Renal pelvis (tissue), 4 donors: ENCODE results near the gene PPP1R11. TPM values are rescaled to one million over a fixed set of nuclear protein-coding genes. Genes with fewer than 3 reads are reported as not detected.
"Not testable (repeated sequence)": the region's sequence is repeated elsewhere in the genome, so short reads cannot be mapped to it uniquely, and the experiment has no call there.

Source experiments
- DNase-seq: peaks from one replicate; pipeline ENCODE4 v3.0.0-alpha.2; 2013
- polyA plus RNA-seq, 3 donors: library from polyadenylated mRNA; unstranded; fragments of 120-200 nt; gene quantifications; one replicate each; pipeline ENCODE4 v1.2.1, GENCODE V29; 2013; ENCODE audit not compliant: insufficient read length in 3 of 3

Gene PPP1R11
- polyA plus RNA-seq, 3 donors = 60.5 to 63.7 (median 62.6) TPM

DNA sequence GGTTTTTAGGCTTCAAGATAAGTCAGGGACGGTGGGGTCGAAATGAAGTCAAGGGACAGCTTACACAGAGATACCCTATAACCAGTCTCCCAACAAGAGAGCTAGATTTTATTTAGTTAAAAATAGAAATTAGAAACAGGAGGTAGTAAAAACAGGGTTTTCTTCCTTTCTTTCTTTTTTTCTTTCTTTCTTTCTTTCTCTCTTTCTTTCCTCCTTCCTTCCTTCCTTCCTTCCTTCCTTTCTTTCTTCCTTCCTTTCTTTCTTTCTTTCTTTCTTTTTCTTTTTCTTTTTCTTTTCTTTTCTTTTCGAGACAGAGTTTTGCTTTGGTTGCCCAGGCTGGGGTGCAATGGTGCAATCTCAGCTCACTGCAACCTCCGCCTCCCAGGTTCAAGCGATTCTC lies 51.7 kb downstream of the PPP1R11 start:
- DNase-seq = not testable (repeated sequence)

Other genes with a start within 250 kb of the PPP1R11 start
- gene HLA-G, start 239.4 kb upstream of the PPP1R11 start, polyA plus RNA-seq = 1 to 10 TPM; 2.2 to 6.7 (median 5.7) TPM
- 100 to 1,000 TPM; 177 to 196 (median 179) TPM for gene HLA-A, start 124.7 kb upstream of the PPP1R11 start, polyA plus RNA-seq
- gene POLR1H, start 5.9 kb upstream of the PPP1R11 start, polyA plus RNA-seq = 10 to 100 TPM; 37.9 to 42.1 (median 39.1) TPM
- 1 to 10 TPM; 1.0 to 1.8 (median 1.1) TPM for gene RNF39, start 8.6 kb downstream of the PPP1R11 start, polyA plus RNA-seq
- gene TRIM31, start 45.9 kb downstream of the PPP1R11 start, polyA plus RNA-seq = not detected
- under 1 TPM in 2 of 3 donors, not detected in 1; 0.07 to 0.10 TPM for gene TRIM40, start 68.9 kb downstream of the PPP1R11 start, polyA plus RNA-seq
- gene TRIM10, start 94.0 kb downstream of the PPP1R11 start, polyA plus RNA-seq = under 1 TPM; 0.28 to 0.52 (median 0.44) TPM
- under 1 TPM in 1 of 3 donors, not detected in 2; 0.53 TPM for gene TRIM15, start 96.3 kb downstream of the PPP1R11 start, polyA plus RNA-seq
- gene TRIM26, start 146.2 kb downstream of the PPP1R11 start, polyA plus RNA-seq = 10 to 100 TPM; 36.6 to 42.7 (median 38.9) TPM